ENCODE data around the gene COX4I1.

DNA sequence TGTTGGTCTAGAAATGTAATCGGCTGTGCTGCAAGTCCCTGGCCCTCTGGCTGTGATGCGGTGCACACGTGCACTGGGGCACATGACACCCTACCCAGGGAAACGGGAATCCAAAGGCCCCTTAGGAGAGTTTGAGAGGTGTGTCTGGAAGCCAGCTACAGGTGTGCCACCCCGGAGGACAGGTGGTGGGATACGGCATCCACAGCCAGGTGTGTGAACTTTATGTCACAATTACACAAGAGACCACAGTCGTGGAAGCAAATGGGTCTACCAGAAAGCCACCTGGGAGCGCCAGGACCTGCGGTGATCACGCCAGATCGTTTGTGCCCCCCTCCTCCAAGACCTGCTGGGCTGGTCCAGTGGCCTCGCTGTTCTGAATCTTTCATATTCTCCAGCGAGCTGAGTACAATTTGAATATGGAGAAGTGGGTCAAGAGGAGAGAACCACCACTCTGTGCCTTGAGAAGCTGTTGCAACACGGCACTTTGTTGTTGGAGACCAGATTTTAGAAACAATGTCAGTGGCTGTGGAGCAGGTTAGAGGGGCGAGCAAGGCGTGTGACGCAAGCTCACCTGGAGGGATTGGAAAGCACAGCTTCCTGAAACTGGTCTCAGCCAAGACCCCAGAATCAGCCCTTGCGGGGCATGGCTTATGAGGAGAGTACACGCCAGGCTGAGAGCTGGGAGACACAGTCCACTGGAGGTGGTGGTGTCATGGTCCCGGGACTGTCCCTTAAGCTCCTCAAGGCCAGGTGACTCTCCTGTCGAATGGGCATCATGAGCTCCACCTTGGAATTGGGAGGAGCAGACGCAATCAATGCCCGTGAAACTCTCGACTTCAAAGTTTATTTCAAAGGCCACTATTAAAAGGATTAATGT, 37.4 kb downstream of the COX4I1 start:
- TF ChIP-seq, protein P1, sequence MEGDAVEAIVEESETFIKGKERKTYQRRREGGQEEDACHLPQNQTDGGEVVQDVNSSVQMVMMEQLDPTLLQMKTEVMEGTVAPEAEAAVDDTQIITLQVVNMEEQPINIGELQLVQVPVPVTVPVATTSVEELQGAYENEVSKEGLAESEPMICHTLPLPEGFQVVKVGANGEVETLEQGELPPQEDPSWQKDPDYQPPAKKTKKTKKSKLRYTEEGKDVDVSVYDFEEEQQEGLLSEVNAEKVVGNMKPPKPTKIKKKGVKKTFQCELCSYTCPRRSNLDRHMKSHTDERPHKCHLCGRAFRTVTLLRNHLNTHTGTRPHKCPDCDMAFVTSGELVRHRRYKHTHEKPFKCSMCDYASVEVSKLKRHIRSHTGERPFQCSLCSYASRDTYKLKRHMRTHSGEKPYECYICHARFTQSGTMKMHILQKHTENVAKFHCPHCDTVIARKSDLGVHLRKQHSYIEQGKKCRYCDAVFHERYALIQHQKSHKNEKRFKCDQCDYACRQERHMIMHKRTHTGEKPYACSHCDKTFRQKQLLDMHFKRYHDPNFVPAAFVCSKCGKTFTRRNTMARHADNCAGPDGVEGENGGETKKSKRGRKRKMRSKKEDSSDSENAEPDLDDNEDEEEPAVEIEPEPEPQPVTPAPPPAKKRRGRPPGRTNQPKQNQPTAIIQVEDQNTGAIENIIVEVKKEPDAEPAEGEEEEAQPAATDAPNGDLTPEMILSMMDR (conservative IDR thresholded peaks at IDR 0.05; ENCODE audit: low read length) = no peak
- TF ChIP-seq EZH2phosphoT487 (IDR thresholded peaks at IDR 0.05; ENCODE audit: borderline replicate concordance) = no peak

All from Loucy (cell line).